Measurements from ENCODE around the gene BICDL1. TPM values are rescaled to one million over a fixed set of nuclear protein-coding genes. Genes with fewer than 3 reads are reported as not detected.

BICDL1 gene
- total RNA-seq, 1 experiment from 2014 or later: 0.80 TPM

- no peak for DNase-seq (ENCODE audit: low read depth)
These were observed 66.4 kb downstream of the BICDL1 start for GRCh38 chr12:120055231-120056000.

GRCh38 chr12:120056739-120057138 is 67.7 kb downstream of the BICDL1 start:
- DNase-seq (ENCODE audit: low read depth): no peak

- DNase-seq (ENCODE audit: low read depth): no peak
These were observed 71.2 kb downstream of the BICDL1 start for GRCh38 chr12:120060196-120060595.

GRCh38 chr12:120060717-120061116 is 71.7 kb downstream of the BICDL1 start:
- no peak for DNase-seq (ENCODE audit: low read depth)

- DNase-seq (ENCODE audit: low read depth): no peak
These were observed 72.7 kb downstream of the BICDL1 start for GRCh38 chr12:120061575-120062214.

GRCh38 chr12:120062976-120063579 is 74.0 kb downstream of the BICDL1 start:
- no peak for DNase-seq (ENCODE audit: low read depth)

GRCh38 chr12:120064054-120064940 is 75.3 kb downstream of the BICDL1 start:
- DNase-seq (ENCODE audit: low read depth): no peak

GRCh38 chr12:120065472-120065871 is 76.4 kb downstream of the BICDL1 start:
- DNase-seq (ENCODE audit: low read depth): no peak

GRCh38 chr12:120066341-120066740 is 77.3 kb downstream of the BICDL1 start:
- no peak for DNase-seq (ENCODE audit: low read depth)

- no peak for DNase-seq (ENCODE audit: low read depth)
These were observed 78.2 kb downstream of the BICDL1 start for GRCh38 chr12:120067084-120067869.

GRCh38 chr12:120067901-120068300 is 78.9 kb downstream of the BICDL1 start:
- DNase-seq (ENCODE audit: low read depth): no peak

- DNase-seq (ENCODE audit: low read depth): no peak
These were observed 80.2 kb downstream of the BICDL1 start for GRCh38 chr12:120069278-120069677.

GRCh38 chr12:120071493-120072020 is 82.5 kb downstream of the BICDL1 start:
- DNase-seq (ENCODE audit: low read depth): no peak

- no peak for DNase-seq (ENCODE audit: low read depth)
These were observed 83.6 kb downstream of the BICDL1 start for GRCh38 chr12:120072472-120073249.

- DNase-seq (ENCODE audit: low read depth): no peak
These were observed 86.1 kb downstream of the BICDL1 start for GRCh38 chr12:120075034-120075616.

GRCh38 chr12:120076651-120077050 is 87.6 kb downstream of the BICDL1 start:
- no peak for DNase-seq (ENCODE audit: low read depth)

- DNase-seq (ENCODE audit: low read depth): no peak
These were observed 88.2 kb downstream of the BICDL1 start for GRCh38 chr12:120077260-120077659.

GRCh38 chr12:120078868-120079267 is 89.8 kb downstream of the BICDL1 start:
- DNase-seq (ENCODE audit: low read depth): no peak

Measured in Daoy (cell line).